ENCODE results near the gene CMTM6. TPM values are rescaled to one million over a fixed set of nuclear protein-coding genes. Genes with fewer than 3 reads are reported as not detected.
A peak's percentile ranks its signal among the peaks of the same experiment; 100 is the strongest.

CMTM6 gene
- total RNA-seq = 69.5 TPM
- long read RNA-seq, transcript CMTM6-201 (4 exons, 3,863 nt) = major isoform, 232 of 261 reads
- long read RNA-seq, partial matches to known transcripts = 1 of 261 reads
- long read RNA-seq, other reads (novel, unspliced or antisense) = 27 of 261 reads

- H3K36me3 ChIP-seq = no peaks in the 10 kb centered on the region
- peak within 1 kb of the TSS; percentile 88 for H3K4me3 ChIP-seq
- peak within 1 kb of the TSS; percentile 98 for H3K27ac ChIP-seq
- ATAC-seq = peak; percentile 96 to 97
- no peaks in the 10 kb centered on the region for H3K9me3 ChIP-seq
- intact Hi-C loops (cut with DNase I) = no loop called here
- no peaks in the 10 kb centered on the region for H3K27me3 ChIP-seq (ENCODE audit: low read depth)
- TF ChIP-seq CTCF (IDR thresholded peaks at IDR 0.05) = no peak
- DNase-seq = peak; percentile 89
- H3K4me1 ChIP-seq = peaks cover 21% of the 10 kb centered on the region
Observed at GRCh38 chr3:32502118-32502945, at the start of gene CMTM6. CMTM6 (minus strand) TSS chr3:32502852; CDS start chr3:32502745, 107 bp downstream.

GRCh38 chr3:32552013-32552412, 49.4 kb upstream of the CMTM6 start:
- TF ChIP-seq CTCF (IDR thresholded peaks at IDR 0.05) = no peak
- Histone ChIP-seq H3K27me3 (ENCODE audit: low read depth) (no peaks in the 10 kb centered on the region), H3K4me3 (no peak overlapping the region), H3K9me3 (no peaks in the 10 kb centered on the region), H3K27ac (no peak overlapping the region), H3K36me3 (no peaks in the 10 kb centered on the region), H3K4me1 (peaks cover 34% of the 10 kb centered on the region)
- ATAC-seq (no peak), DNase-seq (no peak)
- intact Hi-C loops (cut with DNase I) = no loop called here

- Histone ChIP-seq H3K4me1 (peaks cover 30% of the 10 kb centered on the region), H3K27ac (no peak overlapping the region), H3K36me3 (no peaks in the 10 kb centered on the region), H3K27me3 (ENCODE audit: low read depth) (no peaks in the 10 kb centered on the region), H3K4me3 (no peak overlapping the region), H3K9me3 (no peaks in the 10 kb centered on the region)
- intact Hi-C loops (cut with DNase I) = no loop called here
- ATAC-seq (no peak), DNase-seq (no peak)
- TF ChIP-seq CTCF (IDR thresholded peaks at IDR 0.05) = no peak
Observed at GRCh38 chr3:32551496-32551895, 48.8 kb upstream of the CMTM6 start.

- ATAC-seq = no peak
Observed at GRCh38 chr3:32551087-32551486, 48.4 kb upstream of the CMTM6 start.

GRCh38 chr3:32545305-32545704, 42.7 kb upstream of the CMTM6 start:
- no peaks in the 10 kb centered on the region for H3K9me3 ChIP-seq
- no peak overlapping the region for H3K4me3 ChIP-seq
- no peaks in the 10 kb centered on the region for H3K27me3 ChIP-seq (ENCODE audit: low read depth)
- H3K27ac ChIP-seq = no peak overlapping the region
- intact Hi-C loops (cut with DNase I) = no loop called here
- DNase-seq (no peak), ATAC-seq (no peak)
- H3K36me3 ChIP-seq = peaks cover 9% of the 10 kb centered on the region
- peaks cover 13% of the 10 kb centered on the region for H3K4me1 ChIP-seq
- no peak for TF ChIP-seq CTCF (IDR thresholded peaks at IDR 0.05)

More at GRCh38 chr3:32551087-32551486, 48.4 kb upstream of the CMTM6 start:
- no peak for DNase-seq
- no peaks in the 10 kb centered on the region for H3K27me3 ChIP-seq (ENCODE audit: low read depth)
- H3K9me3 ChIP-seq = no peaks in the 10 kb centered on the region
- peaks cover 27% of the 10 kb centered on the region for H3K4me1 ChIP-seq
- no peaks in the 10 kb centered on the region for H3K36me3 ChIP-seq
- no peak overlapping the region for H3K4me3 ChIP-seq
- intact Hi-C loops (cut with DNase I) = no loop called here
- no peak overlapping the region for H3K27ac ChIP-seq
- no peak for TF ChIP-seq CTCF (IDR thresholded peaks at IDR 0.05)
